Activated naive CD8-positive, alpha-beta T cell treated with anti-CD3 and anti-CD28 coated beads for 36 hours (primary cell): ENCODE data around the gene RCSD1. TPM values are rescaled to one million over a fixed set of nuclear protein-coding genes. Genes with fewer than 3 reads are reported as not detected.

Experiments used
- DNase-seq: peaks from one replicate; pipeline ENCODE4 v3.0.0; 2021
- H3K27ac Mint-ChIP-seq: one replicate; pipeline ENCODE4 v1.8.0; 2022; ENCODE audit warnings: mild to moderate bottlenecking, moderate library complexity, mixed read lengths
- H3K27me3 Mint-ChIP-seq: one replicate; pipeline ENCODE4 v1.8.0; 2022; ENCODE audit warnings: mild to moderate bottlenecking, mixed read lengths
- H3K36me3 Mint-ChIP-seq: one replicate; pipeline ENCODE4 v1.8.0; 2021; ENCODE audit warnings: mild to moderate bottlenecking, mixed read lengths
- H3K4me1 Mint-ChIP-seq: one replicate; pipeline ENCODE4 v1.8.0; 2021; ENCODE audit warnings: mixed read lengths
- H3K4me3 Mint-ChIP-seq: one replicate; pipeline ENCODE4 v1.8.0; 2022; ENCODE audit warnings: mild to moderate bottlenecking, moderate library complexity, mixed read lengths
- H3K9me3 Mint-ChIP-seq: one replicate; pipeline ENCODE4 v1.8.0; 2022; ENCODE audit warnings: mixed read lengths
- total RNA-seq, 2 experiments: library from RNA; stranded (reverse); gene quantifications; one replicate each; pipeline ENCODE4 v1.2.3, GENCODE V29; 2021

Gene RCSD1
- total RNA-seq, 2 experiments from 2014 or later, result 56.4 to 58.2 TPM

DNA sequence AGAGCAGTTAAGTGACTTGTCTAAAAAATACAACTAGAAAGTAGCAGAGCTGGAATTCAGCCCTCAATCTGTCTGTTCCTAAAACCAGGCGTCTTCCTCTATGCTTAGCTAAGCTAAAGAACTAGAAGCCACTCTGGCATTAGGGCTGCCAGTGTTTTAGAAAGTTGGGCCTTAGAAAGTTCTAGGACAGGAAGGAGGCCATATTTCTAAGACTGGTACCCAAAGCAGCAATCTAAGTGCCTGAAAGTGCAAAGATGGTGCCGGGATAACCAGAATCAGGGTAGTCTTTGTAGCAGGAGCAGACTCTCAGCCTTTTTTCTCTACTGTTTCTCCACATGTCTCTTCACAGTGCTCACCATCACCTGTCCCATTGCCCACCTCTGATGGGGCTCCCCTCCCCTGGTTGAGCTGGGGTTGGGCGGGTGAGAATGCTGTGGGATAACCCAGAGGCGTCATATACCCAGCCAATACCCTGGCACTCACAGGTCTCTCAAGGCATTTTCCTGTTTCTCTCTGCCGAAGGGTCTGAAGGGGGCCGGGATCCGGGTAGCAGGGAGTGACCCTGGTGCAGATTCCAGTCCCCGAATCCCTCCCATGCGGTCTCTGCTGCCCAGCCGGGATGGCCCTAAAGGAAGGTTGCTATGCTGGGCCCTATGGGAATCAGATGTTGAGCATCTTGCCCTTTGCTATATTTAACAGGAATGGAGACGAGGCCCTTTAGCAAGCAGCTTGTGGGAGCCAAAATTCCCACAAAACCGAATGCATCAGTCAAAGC lies 1.1 kb upstream of the RCSD1 start:
- peak overlapping the region; percentile 99 for H3K27ac Mint-ChIP-seq
- peaks cover 39% of the 10 kb centered on the region for H3K36me3 Mint-ChIP-seq
- DNase-seq, result peak; percentile 13
- H3K9me3 Mint-ChIP-seq, result peaks cover 11% of the 10 kb centered on the region
- H3K4me3 Mint-ChIP-seq, result peak overlapping the region; percentile 97
- peaks cover 3% of the 10 kb centered on the region for H3K27me3 Mint-ChIP-seq
- peaks cover 51% of the 10 kb centered on the region for H3K4me1 Mint-ChIP-seq

DNA sequence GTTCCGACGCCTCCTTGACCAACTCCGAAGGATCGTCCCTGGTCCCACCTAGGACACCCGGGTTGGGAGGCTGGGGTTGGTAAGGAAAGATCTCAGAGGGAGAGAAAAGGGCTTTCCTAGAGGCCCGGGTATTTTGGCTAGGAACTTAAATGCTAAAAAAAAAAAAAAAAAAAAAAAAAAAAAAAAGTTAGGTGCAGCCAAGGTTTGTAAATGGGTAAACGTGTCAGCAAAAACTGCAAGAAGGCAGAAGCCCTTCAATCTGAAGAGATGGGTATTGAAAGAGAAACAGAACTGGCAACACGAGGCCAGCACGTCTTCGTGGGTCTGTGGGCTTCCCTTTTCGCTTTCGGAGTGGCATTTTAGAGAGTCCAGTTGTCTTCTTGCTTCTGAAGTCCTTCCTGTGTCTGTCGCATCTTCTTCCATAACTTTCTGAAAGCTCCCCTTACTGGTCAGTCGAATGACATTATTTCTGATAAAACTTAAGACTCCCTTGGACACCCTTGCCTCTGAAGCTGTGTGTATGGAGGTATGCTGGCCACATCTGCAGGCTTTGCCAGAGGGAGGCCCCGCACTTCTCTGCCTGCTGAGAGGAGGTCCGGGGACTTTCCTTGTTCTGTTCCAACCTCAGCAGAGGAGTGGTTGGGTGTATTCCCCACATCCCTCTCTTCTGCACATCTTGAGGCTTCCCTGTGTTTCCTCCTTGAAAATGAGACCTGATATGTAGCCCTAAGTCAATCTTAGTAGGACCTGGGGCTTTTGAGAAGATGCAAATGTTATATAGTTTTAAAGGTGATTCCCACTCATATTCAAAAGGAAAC lies 745 bp downstream of the RCSD1 start:
- H3K9me3 Mint-ChIP-seq, result peaks cover 2% of the 10 kb centered on the region
- H3K4me1 Mint-ChIP-seq, result peaks cover 62% of the 10 kb centered on the region
- peak overlapping the region; percentile 93 for H3K4me3 Mint-ChIP-seq
- DNase-seq, result peak; percentile 31
- H3K27me3 Mint-ChIP-seq, result peaks cover 3% of the 10 kb centered on the region
- H3K27ac Mint-ChIP-seq, result peak overlapping the region; percentile 97
- H3K36me3 Mint-ChIP-seq, result peaks cover 41% of the 10 kb centered on the region

DNA sequence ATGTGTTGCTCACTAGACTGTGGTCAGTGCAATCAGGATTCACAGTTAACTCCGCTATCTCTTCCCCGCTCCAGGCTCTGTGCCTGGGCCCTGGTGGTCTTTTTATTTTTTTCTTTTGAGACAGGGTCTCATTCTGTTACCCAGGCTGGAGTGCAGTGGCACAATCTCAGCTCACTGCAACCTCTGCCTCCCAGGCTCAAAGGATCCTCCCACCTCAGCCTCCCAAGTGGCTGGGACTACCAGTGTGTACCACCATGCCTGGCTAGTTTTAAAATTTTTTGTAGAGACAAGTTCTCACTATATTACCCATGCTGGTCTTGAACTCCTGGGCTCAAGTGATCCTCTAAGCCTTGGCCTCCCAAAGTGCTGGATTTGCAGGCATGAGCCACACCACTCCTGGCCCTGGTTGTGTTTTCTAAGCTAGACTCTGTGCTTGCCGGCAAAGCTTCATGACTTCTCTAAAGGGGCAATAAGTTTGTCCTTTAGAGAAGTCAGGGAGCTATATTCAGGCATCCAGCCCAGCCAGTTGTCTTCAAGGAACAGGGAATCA lies 1.4 kb downstream of the RCSD1 start:
- H3K36me3 Mint-ChIP-seq, result peaks cover 45% of the 10 kb centered on the region
- no peak for DNase-seq

DNA sequence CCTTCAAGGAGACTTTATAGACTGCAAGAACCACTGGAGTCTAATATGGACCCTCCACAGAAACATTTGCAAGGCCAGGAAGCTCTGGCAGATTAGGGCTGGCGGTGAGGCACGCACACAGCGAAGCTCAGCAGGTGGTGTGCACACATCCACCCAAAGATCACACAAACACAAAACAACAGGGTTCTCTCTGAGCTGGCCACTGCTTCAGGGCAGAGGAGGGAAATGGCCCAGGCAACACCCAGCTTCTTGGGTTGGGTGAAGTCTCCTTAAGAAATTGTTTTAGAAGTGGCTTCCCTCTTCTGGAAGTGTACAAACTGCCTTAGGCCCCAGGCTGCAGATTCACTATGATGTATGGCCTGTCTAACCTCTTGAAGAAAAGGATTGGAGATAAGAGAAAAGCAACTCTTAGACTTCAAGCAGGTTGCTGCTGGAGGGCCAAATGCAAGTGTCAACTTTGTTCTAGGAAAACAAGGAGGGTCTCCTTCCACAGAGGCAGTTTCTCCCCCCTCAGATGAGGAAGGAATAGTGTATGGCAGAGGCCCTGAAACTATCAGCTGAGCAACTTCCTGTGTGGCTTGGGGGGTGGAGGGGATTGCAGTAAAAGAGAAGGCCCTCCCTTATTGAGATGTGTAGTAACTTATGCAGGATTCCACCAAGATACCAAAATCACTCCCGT lies 2.0 kb downstream of the RCSD1 start:
- peaks cover 3% of the 10 kb centered on the region for H3K27me3 Mint-ChIP-seq
- peaks cover 72% of the 10 kb centered on the region for H3K4me1 Mint-ChIP-seq
- peak overlapping the region; percentile 93 for H3K4me3 Mint-ChIP-seq
- H3K9me3 Mint-ChIP-seq, result no peaks in the 10 kb centered on the region
- peak; percentile 44 for DNase-seq
- peaks cover 51% of the 10 kb centered on the region for H3K36me3 Mint-ChIP-seq
- H3K27ac Mint-ChIP-seq, result peak overlapping the region; percentile 97

More for the DNA sequence above, 1.4 kb downstream of the RCSD1 start:
- H3K27ac Mint-ChIP-seq, result peak overlapping the region; percentile 97
- no peaks in the 10 kb centered on the region for H3K9me3 Mint-ChIP-seq
- H3K4me1 Mint-ChIP-seq, result peaks cover 66% of the 10 kb centered on the region
- H3K27me3 Mint-ChIP-seq, result peaks cover 3% of the 10 kb centered on the region
- H3K4me3 Mint-ChIP-seq, result peak overlapping the region; percentile 93

DNA sequence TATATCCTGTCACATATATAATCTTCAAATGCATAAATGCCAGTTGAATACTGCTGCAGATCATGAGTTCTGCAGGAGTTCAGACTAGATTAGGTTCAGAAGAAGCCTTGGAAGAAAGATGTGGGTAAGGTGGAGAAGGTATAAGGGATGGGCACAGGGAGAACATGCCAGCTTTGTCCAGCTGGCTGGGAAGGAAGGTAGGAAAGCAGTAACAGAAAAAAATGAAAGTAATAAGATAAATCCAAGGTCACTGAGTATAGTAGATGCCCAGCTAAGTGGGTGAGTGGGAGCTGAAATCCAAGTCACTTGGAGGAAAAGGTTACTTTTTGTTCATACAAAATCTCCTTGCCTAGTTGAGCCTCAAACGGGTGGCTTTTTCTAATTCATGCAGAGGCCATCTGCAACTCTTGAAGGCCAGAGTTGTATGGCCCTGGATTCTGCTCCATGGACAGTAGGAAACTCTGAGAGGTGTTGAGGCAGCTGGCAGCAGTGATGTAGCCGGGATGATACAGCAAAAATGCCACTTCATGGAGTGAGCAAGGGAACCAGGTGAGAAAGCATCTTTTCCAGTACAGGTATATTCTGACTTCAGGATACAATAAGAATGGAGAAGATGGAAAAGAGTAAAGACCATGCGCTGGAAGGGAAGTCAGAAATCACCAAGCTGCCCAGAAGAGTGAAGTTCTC lies 3.4 kb downstream of the RCSD1 start:
- Mint-ChIP-seq H3K9me3 (no peaks in the 10 kb centered on the region), H3K36me3 (peaks cover 58% of the 10 kb centered on the region)
- no peak for DNase-seq

DNA sequence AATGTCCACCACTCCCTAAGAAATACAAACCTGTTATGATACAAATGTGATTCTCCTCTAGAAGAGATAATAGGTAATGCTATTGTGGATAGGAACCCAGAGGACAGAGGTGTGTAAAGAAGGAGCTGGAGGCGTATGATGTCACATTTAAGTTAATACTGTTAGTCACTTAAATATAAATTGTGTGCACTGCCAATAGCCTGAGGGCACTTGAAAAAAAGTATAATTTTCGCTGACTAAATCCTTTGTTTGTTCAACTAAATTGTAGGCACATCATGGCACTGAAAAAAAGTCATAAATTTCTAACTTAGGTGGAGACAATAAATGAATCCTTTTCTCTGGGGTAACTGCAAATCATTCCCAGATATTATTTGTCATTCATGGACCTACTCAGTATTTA lies 4.4 kb downstream of the RCSD1 start:
- Mint-ChIP-seq H3K36me3 (peaks cover 60% of the 10 kb centered on the region), H3K4me1 (peaks cover 71% of the 10 kb centered on the region), H3K27ac (peak overlapping the region; percentile 97), H3K9me3 (no peaks in the 10 kb centered on the region), H3K4me3 (no peak overlapping the region), H3K27me3 (peaks cover 3% of the 10 kb centered on the region)
- no peak for DNase-seq

More for the DNA sequence above, 3.4 kb downstream of the RCSD1 start:
- Mint-ChIP-seq H3K27me3 (peaks cover 3% of the 10 kb centered on the region), H3K27ac (peak overlapping the region; percentile 97), H3K4me1 (peaks cover 74% of the 10 kb centered on the region), H3K4me3 (peak overlapping the region; percentile 93)

DNA sequence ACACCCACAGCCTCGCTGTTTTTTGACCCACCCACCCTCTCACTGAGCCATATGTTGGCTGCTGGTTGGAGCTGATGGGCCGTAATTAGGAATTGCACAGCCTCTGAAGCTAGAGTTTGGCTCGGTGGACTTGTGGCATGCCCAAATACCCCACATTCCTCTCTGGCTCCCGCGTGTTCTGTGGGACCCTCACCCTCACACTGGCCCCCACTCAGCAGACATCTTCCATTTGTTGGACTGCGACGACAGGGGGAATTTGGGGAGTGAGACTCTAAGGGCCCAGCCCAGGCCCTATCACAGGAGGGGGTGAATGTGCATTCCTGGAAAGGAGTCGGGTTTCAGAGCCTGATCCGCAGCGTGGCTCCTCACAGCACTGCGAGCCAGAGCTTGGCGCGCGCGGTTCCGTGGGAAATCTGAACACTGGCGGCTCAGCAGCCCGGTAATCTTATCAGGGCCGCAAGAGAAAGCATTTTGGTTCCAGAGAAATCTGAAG lies 5.2 kb downstream of the RCSD1 start:
- Mint-ChIP-seq H3K4me3 (no peak overlapping the region), H3K9me3 (no peaks in the 10 kb centered on the region), H3K36me3 (peaks cover 66% of the 10 kb centered on the region), H3K27ac (peak overlapping the region; percentile 13), H3K27me3 (no peaks in the 10 kb centered on the region), H3K4me1 (peaks cover 74% of the 10 kb centered on the region)
- no peak for DNase-seq

DNA sequence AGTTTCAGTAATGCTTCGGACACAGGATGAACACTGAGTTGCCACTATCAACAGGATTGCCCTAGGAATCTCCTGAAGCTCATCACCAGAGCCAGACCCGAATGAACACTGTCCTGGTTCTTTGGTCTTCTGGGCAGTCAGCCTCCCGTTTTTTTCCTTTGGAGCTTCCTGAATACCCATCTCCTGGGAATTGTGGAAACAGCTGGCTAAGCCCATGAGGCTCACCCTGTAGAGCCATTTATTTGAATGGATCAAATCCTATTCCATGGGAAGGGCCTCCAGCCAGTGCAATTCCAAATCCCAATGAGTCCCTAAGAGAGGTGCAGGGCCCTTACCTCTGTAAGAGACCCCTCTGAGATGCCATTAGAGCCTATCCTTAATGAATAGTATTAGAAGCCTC lies 5.9 kb downstream of the RCSD1 start:
- Mint-ChIP-seq H3K27me3 (no peaks in the 10 kb centered on the region), H3K4me1 (peaks cover 77% of the 10 kb centered on the region), H3K36me3 (peaks cover 66% of the 10 kb centered on the region), H3K4me3 (no peak overlapping the region), H3K9me3 (no peaks in the 10 kb centered on the region), H3K27ac (peak overlapping the region; percentile 92)
- DNase-seq, result no peak

DNA sequence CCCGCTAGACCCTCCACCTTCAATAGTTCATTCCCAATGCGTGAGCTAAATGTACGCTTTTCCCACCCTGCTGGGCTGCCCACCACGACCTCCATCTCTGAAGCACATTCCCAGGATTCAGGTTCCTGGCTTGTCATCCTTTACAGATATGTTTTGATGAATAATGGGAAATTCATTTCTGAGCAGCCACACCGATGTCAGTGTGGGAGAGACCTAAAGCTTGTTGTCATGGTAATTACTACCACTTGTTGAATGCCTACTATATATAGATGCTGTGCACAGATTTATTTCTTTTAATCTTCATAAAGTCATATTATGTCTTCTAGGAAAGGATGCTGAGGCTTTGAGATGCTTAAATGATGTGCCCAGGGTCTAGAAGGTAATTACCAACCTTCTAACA lies 8.0 kb downstream of the RCSD1 start:
- H3K9me3 Mint-ChIP-seq, result no peaks in the 10 kb centered on the region
- peaks cover 65% of the 10 kb centered on the region for H3K36me3 Mint-ChIP-seq
- H3K27me3 Mint-ChIP-seq, result no peaks in the 10 kb centered on the region
- DNase-seq, result no peak
- H3K4me1 Mint-ChIP-seq, result peaks cover 82% of the 10 kb centered on the region
- peak overlapping the region; percentile 92 for H3K27ac Mint-ChIP-seq
- H3K4me3 Mint-ChIP-seq, result peak overlapping the region; percentile 51

DNA sequence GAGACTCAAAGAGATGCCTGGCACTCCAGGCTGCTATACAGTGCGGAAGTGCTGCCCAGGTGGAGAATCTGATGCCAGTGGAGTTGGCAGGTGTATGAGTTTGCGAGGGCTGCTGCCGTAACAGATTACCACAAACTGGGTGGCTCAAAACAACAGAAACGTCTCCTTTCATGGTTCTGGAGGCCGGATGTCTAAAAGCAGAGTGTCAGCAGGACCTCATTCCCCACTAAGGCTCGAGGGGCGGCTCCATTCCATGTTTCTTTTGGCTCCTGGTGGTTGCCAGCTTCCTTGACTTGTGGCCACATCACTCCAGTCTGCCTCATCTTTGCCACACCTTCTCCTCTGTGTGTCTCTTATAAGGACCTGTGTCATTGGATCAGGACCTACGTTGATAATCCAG lies 10.0 kb downstream of the RCSD1 start:
- no peaks in the 10 kb centered on the region for H3K9me3 Mint-ChIP-seq
- H3K27me3 Mint-ChIP-seq, result no peaks in the 10 kb centered on the region
- peaks cover 82% of the 10 kb centered on the region for H3K4me1 Mint-ChIP-seq
- H3K4me3 Mint-ChIP-seq, result no peak overlapping the region
- DNase-seq, result no peak
- H3K27ac Mint-ChIP-seq, result peak overlapping the region; percentile 11
- peaks cover 54% of the 10 kb centered on the region for H3K36me3 Mint-ChIP-seq

DNA sequence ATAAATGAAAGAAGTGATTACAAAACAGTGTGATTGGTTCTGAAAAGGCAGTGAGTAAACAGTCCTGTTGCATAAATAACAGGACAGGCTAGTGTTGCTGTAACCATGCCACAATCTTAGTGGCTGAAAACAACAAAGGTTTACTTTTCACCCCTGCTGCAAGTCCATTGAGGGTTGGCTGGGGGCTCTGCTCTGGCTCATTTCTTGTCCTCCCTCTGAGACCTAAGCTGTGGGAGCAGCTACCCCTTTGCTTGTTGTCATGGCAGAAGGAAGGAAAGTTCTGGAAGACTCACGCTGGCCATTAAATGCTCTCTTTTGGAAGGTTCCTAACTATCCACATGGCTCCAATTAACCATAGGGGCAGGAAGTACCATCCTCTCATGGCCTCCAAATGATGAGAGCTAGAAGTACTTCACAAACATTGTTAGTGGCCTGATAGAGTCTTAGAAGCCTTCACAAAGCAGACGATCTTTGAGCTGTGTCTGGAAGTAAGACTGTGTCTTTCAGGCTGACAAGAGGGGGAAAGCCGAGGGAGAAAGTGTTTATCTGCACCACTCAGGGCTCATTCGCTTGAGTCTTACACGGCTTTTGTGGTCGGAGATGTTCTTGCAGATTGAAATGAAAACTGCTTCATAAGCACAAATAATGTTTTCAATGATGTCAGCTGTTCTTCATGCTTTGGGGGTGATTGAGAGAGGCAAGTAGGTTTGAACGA lies 11.9 kb downstream of the RCSD1 start:
- no peaks in the 10 kb centered on the region for H3K9me3 Mint-ChIP-seq
- peak overlapping the region; percentile 72 for H3K27ac Mint-ChIP-seq
- no peak for DNase-seq
- H3K4me3 Mint-ChIP-seq, result peak overlapping the region; percentile 27
- H3K36me3 Mint-ChIP-seq, result peaks cover 55% of the 10 kb centered on the region
- H3K4me1 Mint-ChIP-seq, result peaks cover 83% of the 10 kb centered on the region
- H3K27me3 Mint-ChIP-seq, result no peaks in the 10 kb centered on the region

DNA sequence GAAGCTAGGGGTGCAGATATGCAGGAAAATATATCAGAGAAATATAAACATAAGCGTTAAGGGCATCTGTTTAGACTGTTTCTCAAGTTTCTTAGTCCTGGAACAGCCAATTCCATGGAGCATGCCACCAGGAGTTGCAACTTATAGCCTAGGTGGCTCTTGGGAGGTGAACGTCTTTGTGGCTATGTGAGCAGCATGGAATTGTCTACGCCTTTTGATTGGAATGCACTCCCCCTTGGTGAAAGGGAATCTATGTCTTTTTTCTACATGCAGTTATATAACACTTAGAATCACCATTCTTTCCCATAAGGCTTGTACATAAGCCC lies 12.4 kb downstream of the RCSD1 start:
- H3K4me3 Mint-ChIP-seq, result no peak overlapping the region
- peaks cover 78% of the 10 kb centered on the region for H3K4me1 Mint-ChIP-seq
- no peaks in the 10 kb centered on the region for H3K27me3 Mint-ChIP-seq
- H3K9me3 Mint-ChIP-seq, result no peaks in the 10 kb centered on the region
- no peak for DNase-seq
- H3K27ac Mint-ChIP-seq, result peak overlapping the region; percentile 72
- H3K36me3 Mint-ChIP-seq, result peaks cover 53% of the 10 kb centered on the region

DNA sequence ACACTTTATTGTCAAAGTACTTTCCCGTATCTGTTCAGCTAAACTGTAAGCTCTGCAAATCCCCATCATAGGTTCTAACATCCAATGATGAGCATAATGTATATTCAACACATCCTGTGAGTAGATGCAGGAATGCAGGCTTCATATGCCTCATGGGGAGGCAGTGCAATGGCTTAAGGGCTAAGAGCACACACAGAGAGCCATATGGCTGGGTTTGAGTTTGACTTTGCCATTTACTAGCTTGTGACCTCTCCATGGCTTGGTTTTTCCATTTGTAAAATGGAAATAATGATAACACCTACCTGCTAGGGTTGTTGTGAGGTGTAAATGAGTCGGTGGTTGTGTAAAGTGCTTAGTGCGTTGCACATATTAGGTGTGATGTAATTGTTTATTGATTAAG lies 13.4 kb downstream of the RCSD1 start:
- no peak overlapping the region for H3K4me3 Mint-ChIP-seq
- H3K27me3 Mint-ChIP-seq, result no peaks in the 10 kb centered on the region
- H3K9me3 Mint-ChIP-seq, result no peaks in the 10 kb centered on the region
- peaks cover 72% of the 10 kb centered on the region for H3K4me1 Mint-ChIP-seq
- no peak for DNase-seq
- peak overlapping the region; percentile 16 for H3K27ac Mint-ChIP-seq
- peaks cover 51% of the 10 kb centered on the region for H3K36me3 Mint-ChIP-seq

DNA sequence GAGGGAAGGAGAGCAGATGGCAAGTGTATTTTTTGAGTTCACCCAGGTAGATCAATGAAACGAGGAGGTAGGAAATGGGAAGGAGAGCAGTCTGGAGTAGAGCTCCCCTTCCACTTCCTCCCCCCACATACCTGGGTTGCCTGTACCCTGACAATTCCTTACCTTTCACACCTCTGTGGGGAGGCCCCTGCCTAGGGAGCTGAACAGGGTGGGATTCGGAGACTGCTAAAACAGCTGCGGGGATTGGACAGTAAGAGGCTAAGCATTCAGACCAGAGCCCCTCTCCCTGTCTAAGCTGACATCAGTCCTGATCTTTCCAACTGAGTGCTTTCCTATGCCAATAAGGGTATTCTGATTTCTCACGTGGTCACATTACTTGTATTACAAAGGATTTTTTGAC lies 14.5 kb downstream of the RCSD1 start:
- DNase-seq, result no peak
- Mint-ChIP-seq H3K36me3 (peaks cover 55% of the 10 kb centered on the region), H3K4me1 (peaks cover 76% of the 10 kb centered on the region)

More for the DNA sequence above, 14.5 kb downstream of the RCSD1 start:
- no peaks in the 10 kb centered on the region for H3K27me3 Mint-ChIP-seq
- H3K9me3 Mint-ChIP-seq, result no peaks in the 10 kb centered on the region
- no peak overlapping the region for H3K4me3 Mint-ChIP-seq
- H3K27ac Mint-ChIP-seq, result no peak overlapping the region
